Left renal pelvis (tissue), 4 donors: ENCODE data around the gene C3orf20. TPM values are rescaled to one million over a fixed set of nuclear protein-coding genes. Genes with fewer than 3 reads are reported as not detected.

Experiments
- DNase-seq, 4 donors: peaks; one replicate each; pipeline ENCODE4 v3.0.0-alpha.2; 2013; ENCODE audit warnings: low read depth in 4 of 4, low spot score in 3 of 4
- polyA plus RNA-seq, 4 donors: library from polyadenylated mRNA; unstranded; fragments of 120-200 nt; gene quantifications; one replicate each; pipeline ENCODE4 v1.2.1, GENCODE V29; 2013; ENCODE audit not compliant: insufficient read length in 4 of 4

The C3orf20 gene
- under 1 TPM; 0.10 to 0.52 (median 0.18) TPM for polyA plus RNA-seq

DNA sequence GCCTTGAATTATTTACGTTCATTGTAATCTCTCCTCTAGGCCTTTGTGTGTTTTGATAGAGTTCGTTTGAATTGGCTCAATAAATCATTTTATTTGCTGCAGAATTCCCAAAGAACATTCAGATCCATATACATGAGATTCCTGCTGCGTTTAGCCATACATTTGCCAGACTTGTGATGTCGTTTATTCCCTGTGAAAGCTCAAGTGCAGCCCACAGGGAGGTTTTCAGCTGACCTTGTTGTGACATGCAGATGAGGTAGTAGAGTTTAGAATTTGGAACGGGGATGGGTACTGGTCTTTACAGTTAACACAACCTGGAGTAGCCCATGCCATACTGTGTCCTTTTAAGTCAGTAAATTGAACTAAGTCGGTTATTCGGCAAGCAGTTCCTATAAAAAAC is at the start of gene C3orf20:
TSS of gene C3orf20 (plus strand) at position 301 of the 400 bp plus-strand sequence. CDS start 7,573 bp downstream, outside the sequence.
- no peak for DNase-seq

- no peak for DNase-seq
These were observed 49.5 kb upstream of the C3orf20 start for GRCh38 chr3:14625443-14625842.

DNA sequence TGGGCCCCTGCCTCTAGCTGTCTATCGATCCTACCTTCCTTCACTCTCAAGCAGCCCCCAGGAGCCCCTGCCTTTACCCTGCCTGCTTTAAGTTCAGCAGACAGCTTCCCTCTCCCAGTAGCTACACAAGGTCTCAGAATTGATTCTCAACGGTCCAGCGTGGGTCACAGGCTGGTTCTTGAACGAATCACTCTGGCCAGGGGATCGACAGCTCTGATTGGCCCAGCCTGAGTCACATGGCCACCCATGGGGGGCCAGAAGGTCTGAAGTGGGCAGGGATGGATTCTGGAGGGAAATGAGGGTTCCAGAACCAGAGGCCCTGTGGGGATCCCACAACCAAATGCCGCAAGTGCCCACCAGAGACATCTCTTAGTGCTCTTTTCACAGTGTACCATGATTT is 47.1 kb upstream of the C3orf20 start:
- DNase-seq = no peak

- no peak for DNase-seq
These were observed 46.5 kb upstream of the C3orf20 start for GRCh38 chr3:14628406-14628805.

DNA sequence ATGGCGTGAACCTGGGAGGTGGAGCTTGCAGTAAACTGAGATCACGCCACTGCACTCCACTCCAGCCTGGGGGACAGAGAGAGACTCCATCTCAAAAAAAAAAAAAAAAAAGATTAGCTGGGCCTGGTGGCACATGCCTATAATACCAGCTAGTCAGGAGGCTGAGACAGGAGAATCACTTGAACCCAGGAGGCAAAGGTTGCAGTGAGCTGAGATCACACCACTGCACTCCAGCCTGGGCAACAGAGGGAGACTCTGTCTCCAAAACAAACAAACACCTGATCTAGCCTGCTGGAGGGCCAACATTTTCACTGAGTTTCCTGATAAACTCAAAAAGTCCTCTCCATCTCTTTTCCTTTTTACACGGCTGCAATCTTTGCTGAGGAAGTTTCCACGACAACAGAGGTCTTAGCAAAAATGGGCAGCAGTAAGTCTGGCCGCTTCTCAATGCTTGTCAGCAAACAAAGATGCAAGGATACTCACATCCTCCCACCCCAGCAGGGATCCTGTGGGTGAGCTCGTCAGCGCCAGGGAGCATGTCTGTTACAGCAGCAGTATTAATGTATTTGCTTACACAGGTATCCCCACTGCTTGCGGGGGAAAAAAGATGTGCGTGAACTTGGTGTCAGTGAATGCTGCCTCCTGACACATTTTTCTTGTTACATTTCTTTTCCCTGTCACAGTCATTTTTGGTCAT is 44.4 kb upstream of the C3orf20 start:
- DNase-seq = no peak

DNA sequence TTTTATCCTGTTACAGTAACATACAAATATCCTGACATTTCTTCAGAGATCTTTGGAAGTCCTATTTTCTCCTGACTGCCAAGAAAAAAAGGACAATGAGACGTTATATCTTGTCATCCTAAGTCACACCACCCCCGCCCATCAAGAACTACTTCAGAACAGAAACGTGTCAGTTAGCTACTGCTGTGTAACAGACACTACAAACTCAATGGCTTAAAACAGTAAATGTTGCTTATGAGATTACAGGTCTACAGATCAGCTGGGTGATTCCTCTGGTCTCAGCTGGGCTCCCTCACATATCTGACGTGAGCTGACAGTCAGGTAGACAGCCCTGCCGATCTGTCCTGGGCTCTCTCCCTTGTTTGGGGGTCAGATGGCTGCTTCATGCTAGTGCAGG is 43.8 kb upstream of the C3orf20 start:
- no peak for DNase-seq

- DNase-seq = no peak
These were observed 43.1 kb upstream of the C3orf20 start for GRCh38 chr3:14631687-14632441.

DNA sequence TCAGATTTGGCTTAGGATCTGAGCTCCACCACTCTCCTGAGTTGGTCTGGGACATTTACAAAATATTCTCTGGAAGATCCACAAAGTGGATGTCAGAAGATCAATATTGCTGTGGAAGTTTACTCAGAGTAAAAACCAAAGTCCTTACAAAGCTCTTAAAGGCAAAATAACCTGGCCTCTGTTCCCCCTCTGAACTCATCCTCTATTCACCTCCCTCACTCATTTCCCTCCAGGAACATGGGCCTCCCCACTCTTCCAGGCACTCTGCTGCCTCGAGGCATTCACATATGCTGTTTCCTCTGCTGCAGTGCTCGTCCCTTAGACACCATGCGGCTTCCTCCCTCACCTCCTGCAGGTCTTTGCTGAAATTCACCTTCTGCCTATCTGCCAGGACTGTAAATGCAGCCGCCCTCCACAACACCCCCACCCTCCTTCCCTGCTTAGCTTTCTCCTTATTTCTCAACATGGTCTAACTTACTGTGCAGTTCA is 42.5 kb upstream of the C3orf20 start:
- no peak for DNase-seq

GRCh38 chr3:14633417-14633816 is 41.5 kb upstream of the C3orf20 start:
- no peak for DNase-seq

GRCh38 chr3:14633819-14634424 is 41.0 kb upstream of the C3orf20 start:
- no peak for DNase-seq

DNA sequence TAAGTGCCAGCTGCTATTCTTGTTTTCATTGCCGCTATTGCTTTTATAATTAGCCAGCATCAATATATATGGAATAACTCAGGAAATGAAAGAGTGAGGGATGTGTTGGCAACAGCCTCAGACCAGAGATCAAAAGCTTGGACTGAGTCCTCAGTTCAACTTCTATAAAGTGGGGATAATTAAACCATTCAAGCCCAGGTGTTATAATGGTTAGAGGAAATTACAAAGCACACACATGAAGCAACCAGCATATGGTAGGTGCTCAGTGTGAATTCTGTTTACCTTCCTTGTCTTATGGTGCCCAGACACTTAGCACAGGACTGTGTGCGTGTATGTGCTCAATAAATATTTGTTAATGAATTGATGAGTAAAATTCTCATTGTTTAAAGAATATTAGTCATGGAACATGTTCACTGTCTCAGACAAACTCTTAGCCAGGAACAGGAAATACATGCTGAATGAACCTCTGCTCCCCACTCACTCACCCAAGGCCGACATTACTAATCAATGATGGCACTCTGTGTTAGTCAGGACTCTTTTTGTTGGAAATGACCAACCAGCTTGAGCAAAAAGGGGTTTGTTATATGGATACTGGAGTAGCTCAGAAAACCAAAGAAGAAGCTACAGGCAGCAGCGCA is 40.1 kb upstream of the C3orf20 start:
- DNase-seq = no peak

DNA sequence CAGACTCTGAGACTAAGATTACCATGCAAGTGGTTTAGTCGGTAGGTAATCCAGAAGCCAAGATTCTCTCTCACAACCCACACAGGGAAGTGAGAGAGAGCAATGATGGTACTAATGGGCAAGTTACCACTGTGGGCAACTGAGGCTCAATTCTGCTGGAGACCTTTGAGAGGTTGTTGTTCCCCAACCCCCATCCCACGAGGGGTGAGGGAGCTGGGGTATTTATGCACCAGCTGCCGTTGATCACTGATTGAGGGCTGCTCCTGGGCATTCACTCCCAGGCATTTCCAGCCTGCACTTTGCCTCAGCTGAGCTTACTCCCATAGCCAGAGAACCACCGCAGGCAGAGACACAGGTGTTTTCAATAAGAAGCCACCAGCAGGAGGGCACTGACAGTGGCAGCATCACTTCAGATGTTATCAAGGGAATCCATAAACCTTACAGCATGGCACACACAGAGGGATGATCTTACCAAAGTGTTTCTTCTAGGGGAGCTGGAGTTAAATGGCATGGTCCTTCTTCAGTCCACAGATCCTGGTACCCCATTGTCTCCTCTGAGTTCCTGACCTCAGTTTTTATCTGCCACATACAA is 38.3 kb upstream of the C3orf20 start:
- DNase-seq = no peak

GRCh38 chr3:14640157-14640562 is 34.8 kb upstream of the C3orf20 start:
- no peak for DNase-seq

DNA sequence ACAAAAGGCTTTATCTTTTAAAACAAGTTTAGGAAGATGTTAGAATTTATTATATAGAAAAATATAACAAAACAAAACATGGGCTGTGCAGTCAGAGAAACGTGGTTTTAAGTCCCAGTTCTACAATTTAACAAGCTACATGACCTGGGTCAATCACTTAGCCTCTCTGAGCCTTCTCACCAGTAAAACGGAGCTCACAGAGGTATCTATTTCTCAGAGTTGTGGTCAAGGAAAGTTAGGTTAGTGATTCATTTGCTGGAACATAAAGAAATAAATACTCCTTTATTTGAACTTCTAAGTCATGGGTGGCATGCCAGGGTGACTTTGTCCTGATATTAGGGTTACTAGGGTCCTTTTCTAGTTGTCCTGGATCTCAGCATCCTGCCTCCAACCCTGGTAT is 34.2 kb upstream of the C3orf20 start:
- DNase-seq = no peak

- no peak for DNase-seq
These were observed 33.6 kb upstream of the C3orf20 start for GRCh38 chr3:14641346-14641745.

- no peak for DNase-seq
These were observed 29.5 kb upstream of the C3orf20 start for GRCh38 chr3:14645453-14645852.

GRCh38 chr3:14646131-14646573 is 28.8 kb upstream of the C3orf20 start:
- DNase-seq = no peak

- DNase-seq = no peak
These were observed 28.1 kb upstream of the C3orf20 start for GRCh38 chr3:14646589-14647413.
